Thyroid gland (tissue), 4 donors: ENCODE measurements around the gene DLGAP1. TPM values are rescaled to one million over a fixed set of nuclear protein-coding genes. Genes with fewer than 3 reads are reported as not detected.

ENCODE experiments used
- DNase-seq, 2 donors: peaks; one replicate each; pipeline ENCODE4 v3.0.0-alpha.2; 2019
- H3K27ac ChIP-seq, 3 donors: fragments of 200-600 bp; sonication (generic); 1 replicate in 2 of 3; 2 replicates in 1 of 3; pipeline ENCODE4 v1.5.1; 2016 to 2019; ENCODE audit warnings: mild to moderate bottlenecking in 1 of 3, moderate library complexity in 1 of 3
- H3K27me3 ChIP-seq: fragments of 200-600 bp; sonication (generic); one replicate; pipeline ENCODE4 v1.5.1; 2019
- H3K36me3 ChIP-seq, 2 donors: fragments of 200-600 bp; sonication (generic); one replicate each; pipeline ENCODE4 v1.5.1; 2016 to 2019
- H3K4me1 ChIP-seq, 2 donors: fragments of 200-600 bp; sonication (generic); one replicate each; pipeline ENCODE4 v1.5.1; 2017 to 2019
- H3K4me3 ChIP-seq, 3 donors: fragments of 200-600 bp; sonication (generic); replicated peaks in 1 of 3; 1 replicate in 2 of 3; 2 replicates in 1 of 3; pipeline ENCODE4 v1.5.1; 2016; ENCODE audit warnings: mild to moderate bottlenecking in 1 of 3
- H3K9me3 ChIP-seq: fragments of 200-600 bp; sonication (generic); one replicate; pipeline ENCODE4 v1.5.1; 2017
- POLR2A ChIP-seq, 2 donors: fragments of 450-650 bp; IDR thresholded peaks; one replicate each; pipeline ENCODE4 v1.6.1; 2017; ENCODE audit warnings: antibody characterized with exemption in 2 of 2, mild to moderate bottlenecking in 2 of 2, moderate library complexity in 1 of 2
- WGBS, 2 donors: methylation state at CpG; one replicate each; pipeline ENCODE4 v1.1.5; 2017; 5-methylcytosine and 5-hydroxymethylcytosine counted together
- intact Hi-C: fragments of 100-400 bp; cut with DNase I; formaldehyde crosslinking; loops from one replicate; pipeline ENCODE4 v1.15.1; 2023
- total RNA-seq, 4 donors: library from RNA; depleted of rRNA; stranded (reverse); fragments of >200 nt; gene quantifications; one replicate each; pipeline ENCODE4 v1.2.3, GENCODE V29; 2016
- TF ChIP-seq, protein P1 (sequence below), 6 experiments: fragments of 200-600 bp in 3 of 6; fragments of 450-650 bp in 3 of 6; sonication (generic) in 3 of 6; IDR thresholded peaks; one replicate each; pipeline ENCODE4 v1.5.1; 2016 to 2019; ENCODE audit warnings: antibody characterized with exemption in 6 of 6, mild to moderate bottlenecking in 2 of 6, inconsistent platforms in 1 of 6, moderate library complexity in 1 of 6

DLGAP1 gene
- total RNA-seq, 4 donors from 2014 or later = 0.25 to 2.7 (median 0.77) TPM

DNA sequence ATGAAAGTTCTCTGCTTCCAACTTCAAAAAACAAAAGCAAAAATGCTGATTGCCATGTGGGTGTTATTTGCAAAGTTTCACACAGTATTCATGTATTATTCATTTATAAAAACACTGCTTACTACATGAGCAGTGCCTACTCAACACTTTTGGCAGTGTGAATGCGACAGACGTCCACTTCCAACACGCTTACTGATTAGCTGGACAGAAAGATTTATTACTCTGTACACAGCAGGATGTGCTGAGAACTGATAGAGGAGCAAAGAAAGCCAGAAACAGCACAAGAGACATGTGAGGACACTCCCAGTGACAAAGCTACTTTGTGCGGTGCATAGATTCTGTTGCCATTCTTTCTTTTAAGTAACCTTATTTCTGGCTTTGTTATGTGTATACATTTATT is 258.8 kb downstream of the DLGAP1 start:
- H3K27me3 ChIP-seq = no peaks in the 10 kb centered on the region
- intact Hi-C loops = no loop called here
- no peak overlapping the region for H3K27ac ChIP-seq
- no peaks in the 10 kb centered on the region for H3K9me3 ChIP-seq
- 65 to 77% methylated on average over 4 of the region's 4 CpGs for WGBS, 2 donors
- TF ChIP-seq POLR2A (IDR thresholded peaks at IDR 0.05) = no peak
- TF ChIP-seq, protein P1, sequence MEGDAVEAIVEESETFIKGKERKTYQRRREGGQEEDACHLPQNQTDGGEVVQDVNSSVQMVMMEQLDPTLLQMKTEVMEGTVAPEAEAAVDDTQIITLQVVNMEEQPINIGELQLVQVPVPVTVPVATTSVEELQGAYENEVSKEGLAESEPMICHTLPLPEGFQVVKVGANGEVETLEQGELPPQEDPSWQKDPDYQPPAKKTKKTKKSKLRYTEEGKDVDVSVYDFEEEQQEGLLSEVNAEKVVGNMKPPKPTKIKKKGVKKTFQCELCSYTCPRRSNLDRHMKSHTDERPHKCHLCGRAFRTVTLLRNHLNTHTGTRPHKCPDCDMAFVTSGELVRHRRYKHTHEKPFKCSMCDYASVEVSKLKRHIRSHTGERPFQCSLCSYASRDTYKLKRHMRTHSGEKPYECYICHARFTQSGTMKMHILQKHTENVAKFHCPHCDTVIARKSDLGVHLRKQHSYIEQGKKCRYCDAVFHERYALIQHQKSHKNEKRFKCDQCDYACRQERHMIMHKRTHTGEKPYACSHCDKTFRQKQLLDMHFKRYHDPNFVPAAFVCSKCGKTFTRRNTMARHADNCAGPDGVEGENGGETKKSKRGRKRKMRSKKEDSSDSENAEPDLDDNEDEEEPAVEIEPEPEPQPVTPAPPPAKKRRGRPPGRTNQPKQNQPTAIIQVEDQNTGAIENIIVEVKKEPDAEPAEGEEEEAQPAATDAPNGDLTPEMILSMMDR (IDR thresholded peaks at IDR 0.05) = no peak
- no peak for DNase-seq
- no peaks in the 10 kb centered on the region for H3K36me3 ChIP-seq
- H3K4me1 ChIP-seq = no peaks in the 10 kb centered on the region
- no peak overlapping the region for H3K4me3 ChIP-seq

DNA sequence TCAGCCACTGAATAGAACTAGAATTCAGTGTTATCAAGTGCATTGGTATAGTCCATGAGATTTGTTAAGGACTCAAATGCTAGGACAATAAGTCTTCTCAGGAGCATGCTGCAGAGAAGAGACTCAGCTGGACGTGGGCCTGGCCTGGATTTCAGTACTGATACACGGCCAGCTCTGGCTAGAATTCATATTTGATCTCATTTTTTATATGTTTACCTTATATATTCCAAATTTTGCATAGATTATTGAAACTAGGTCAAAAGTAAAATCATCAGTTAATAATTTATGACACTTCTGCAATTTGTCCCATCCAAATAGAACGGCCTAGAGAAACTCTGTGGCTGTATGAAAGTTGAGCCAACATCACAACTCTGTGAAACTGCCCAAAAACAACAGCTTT is 262.0 kb downstream of the DLGAP1 start:
- H3K27ac ChIP-seq = no peak overlapping the region
- no peak overlapping the region for H3K4me3 ChIP-seq
- 61 to 62% methylated on average over 3 of the region's 3 CpGs for WGBS, 2 donors
- intact Hi-C loops = no loop called here
- TF ChIP-seq POLR2A (IDR thresholded peaks at IDR 0.05) = no peak
- TF ChIP-seq, protein P1 (IDR thresholded peaks at IDR 0.05) = no peak
- H3K4me1 ChIP-seq = no peaks in the 10 kb centered on the region
- no peak for DNase-seq
- no peaks in the 10 kb centered on the region for H3K9me3 ChIP-seq
- no peaks in the 10 kb centered on the region for H3K27me3 ChIP-seq
- no peaks in the 10 kb centered on the region for H3K36me3 ChIP-seq

DNA sequence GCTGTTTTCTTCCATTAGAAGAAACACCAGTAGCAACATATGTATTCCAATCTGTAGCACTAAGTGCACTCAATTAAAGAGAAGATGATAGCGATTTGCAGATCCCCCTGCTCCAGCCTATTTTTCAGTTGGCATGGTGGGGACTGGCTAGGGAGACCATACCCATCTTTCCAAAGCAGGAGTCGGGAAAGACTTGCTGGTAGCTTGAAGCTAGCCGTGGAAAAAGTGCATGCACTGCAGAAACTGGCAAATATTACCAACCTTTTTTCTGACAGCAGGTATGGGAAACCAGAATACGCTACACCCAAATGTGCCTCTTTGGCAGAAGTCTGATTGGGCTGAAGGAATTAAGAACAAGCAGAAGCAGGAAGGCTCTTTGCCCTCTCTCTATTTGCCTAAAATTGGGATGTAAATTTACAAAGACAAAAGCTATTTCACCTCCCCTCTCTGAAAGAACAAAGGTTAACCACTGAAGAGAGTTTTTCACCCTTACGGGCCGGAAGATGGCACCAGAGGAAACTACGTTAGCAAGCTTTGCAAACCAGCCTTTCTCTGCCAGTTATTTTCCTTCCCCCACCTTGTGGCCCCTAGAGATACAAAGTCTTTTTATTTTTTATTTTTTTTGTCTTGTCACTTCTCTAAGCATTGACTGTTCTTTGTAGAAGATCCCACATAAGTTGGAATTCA is 273.1 kb downstream of the DLGAP1 start:
- no peaks in the 10 kb centered on the region for H3K9me3 ChIP-seq
- intact Hi-C loops = no loop called here
- H3K4me1 ChIP-seq = no peaks in the 10 kb centered on the region
- no peaks in the 10 kb centered on the region for H3K27me3 ChIP-seq
- no peak overlapping the region for H3K27ac ChIP-seq
- H3K36me3 ChIP-seq = no peaks in the 10 kb centered on the region
- TF ChIP-seq, protein P1 (IDR thresholded peaks at IDR 0.05) = no peak
- TF ChIP-seq POLR2A (IDR thresholded peaks at IDR 0.05) = no peak
- H3K4me3 ChIP-seq = no peak overlapping the region
- WGBS, 2 donors = 71 to 77% methylated on average over 7 of the region's 7 CpGs
- DNase-seq = no peak

DNA sequence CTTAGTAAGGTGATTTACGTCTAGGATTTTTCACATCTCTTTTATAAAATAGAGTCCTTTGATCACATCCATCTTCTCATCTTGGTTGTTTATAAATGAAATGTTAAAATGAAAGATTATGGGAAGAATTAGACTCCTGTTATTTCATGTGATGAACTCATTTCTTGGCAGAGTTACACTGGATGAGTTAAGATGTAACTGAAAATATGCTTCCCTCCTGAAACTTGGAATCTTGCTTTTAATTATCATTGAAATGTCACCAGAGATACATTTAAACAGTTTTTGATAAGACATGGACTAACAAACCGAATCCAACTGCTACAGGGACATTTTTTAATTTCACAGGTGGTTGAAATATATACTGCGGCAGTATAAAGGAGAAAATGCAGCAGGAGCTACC is 274.0 kb downstream of the DLGAP1 start:
- TF ChIP-seq, protein P1 (IDR thresholded peaks at IDR 0.05) = no peak
- no peak for TF ChIP-seq POLR2A (IDR thresholded peaks at IDR 0.05)
- Histone ChIP-seq H3K27ac (no peak overlapping the region), H3K36me3 (no peaks in the 10 kb centered on the region), H3K4me1 (no peaks in the 10 kb centered on the region), H3K27me3 (no peaks in the 10 kb centered on the region), H3K9me3 (no peaks in the 10 kb centered on the region), H3K4me3 (no peak overlapping the region)
- 61 to 66% methylated on average over 3 of the region's 3 CpGs for WGBS, 2 donors
- no peak for DNase-seq
- intact Hi-C loops = no loop called here

DNA sequence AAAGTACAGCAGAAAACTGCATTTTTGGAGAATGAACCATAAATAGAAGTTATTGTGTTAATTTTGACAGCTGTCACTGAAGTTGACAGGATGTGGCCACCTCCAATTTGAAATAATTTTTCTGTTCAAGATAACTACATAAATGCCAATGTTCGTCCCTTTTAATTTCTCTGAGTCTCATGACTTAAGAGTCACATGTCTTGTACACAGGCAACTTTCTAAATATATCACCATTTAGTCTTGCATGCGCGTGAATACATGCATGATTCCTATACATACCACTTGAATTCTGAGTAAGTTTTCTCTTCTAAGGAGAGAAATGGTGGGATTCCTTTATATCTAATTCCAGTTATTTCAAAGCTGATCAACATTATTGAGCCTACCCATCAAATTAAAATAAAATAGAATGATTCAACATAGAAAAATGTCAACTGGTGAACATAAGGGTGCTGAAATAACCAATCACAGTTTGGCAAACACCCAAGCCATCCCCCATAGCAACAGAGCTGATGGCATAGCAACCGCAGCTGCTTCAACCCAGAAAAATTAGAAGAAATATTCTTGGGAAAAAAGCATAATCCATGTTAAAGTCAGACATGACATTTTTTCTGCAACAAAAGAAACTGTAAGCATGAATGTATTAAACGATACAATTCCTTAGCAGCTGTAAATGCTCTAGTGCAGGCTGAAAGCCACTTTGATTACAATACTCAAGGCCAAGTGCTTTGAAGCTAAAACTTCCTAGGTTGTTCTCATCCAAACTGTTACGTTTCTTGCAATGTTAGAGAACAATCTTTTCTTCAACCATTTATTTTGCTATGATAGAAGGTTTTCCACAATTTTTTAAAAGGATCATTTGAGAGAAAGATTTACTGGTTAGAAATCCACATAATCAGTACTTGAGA is 282.7 kb downstream of the DLGAP1 start:
- Histone ChIP-seq H3K4me1 (no peaks in the 10 kb centered on the region), H3K36me3 (no peaks in the 10 kb centered on the region), H3K27me3 (no peaks in the 10 kb centered on the region), H3K27ac (no peak overlapping the region), H3K4me3 (no peak overlapping the region), H3K9me3 (no peaks in the 10 kb centered on the region)
- DNase-seq = no peak
- WGBS, 2 donors = 68 to 71% methylated on average over 6 of the region's 6 CpGs
- intact Hi-C loops = no loop called here
- TF ChIP-seq, protein P1 (IDR thresholded peaks at IDR 0.05) = no peak
- no peak for TF ChIP-seq POLR2A (IDR thresholded peaks at IDR 0.05)
